PC-9 (cell line): Measurements from ENCODE around the gene UGT2B11. TPM values are rescaled to one million over a fixed set of nuclear protein-coding genes. Genes with fewer than 3 reads are reported as not detected.
"Not testable (repeated sequence)": the region's sequence is repeated elsewhere in the genome, so short reads cannot be mapped to it uniquely, and the experiment has no call there.

Experiments
- BruUV-seq: library from RNA; stranded (reverse); fragments of 400-500 nt; replicated peaks from 2 replicates; lab custom pipeline; 2021; lab: Mats Ljungman, UMichigan
- CTCF ChIA-PET: fragments of 300-600 bp; sonication (Branson Sonifier 250); formaldehyde crosslinking; loops from one replicate; lab custom pipeline; 2022; ENCODE audit warnings: antibody characterized with exemption; lab: Charles Lee
- POLR2A ChIA-PET: fragments of 300-600 bp; sonication (Branson Sonifier 250); formaldehyde crosslinking; loops from one replicate; lab custom pipeline; 2022; ENCODE audit warnings: antibody characterized with exemption; ENCODE audit not compliant: unreplicated experiment; lab: Charles Lee
- DNase-seq, 2 experiments: peaks; one replicate each; pipeline versions ENCODE4 v3.0.0 to v3.0.0-alpha.2; 2015 to 2022; ENCODE audit warnings: mixed read lengths in 1 of 2
- H2AFZ ChIP-seq: fragments of 200-600 bp; sonication (generic); 2 replicates; pipeline ENCODE4 v1.8.1; 2017; ENCODE audit warnings: antibody characterized with exemption
- H3F3A ChIP-seq: fragments of 200-600 bp; sonication (generic); 2 replicates; pipeline ENCODE4 v1.8.1; 2017; ENCODE audit warnings: antibody characterized with exemption, mild to moderate bottlenecking, low read depth; ENCODE audit not compliant: insufficient read depth
- H3K27ac ChIP-seq: fragments of 200-600 bp; sonication (generic); 2 replicates; pipeline ENCODE4 v1.6.1; 2016; ENCODE audit warnings: mixed run types
- H3K27me3 ChIP-seq: fragments of 200-600 bp; sonication (generic); 2 replicates; pipeline ENCODE4 v1.6.1; 2016; ENCODE audit warnings: low read depth, mixed run types; ENCODE audit not compliant: insufficient read depth
- H3K36me3 ChIP-seq: fragments of 200-600 bp; sonication (generic); 2 replicates; pipeline ENCODE4 v1.6.1; 2016; ENCODE audit warnings: low read depth, mixed run types
- H3K4me1 ChIP-seq: fragments of 200-600 bp; sonication (generic); replicated peaks from 2 replicates; pipeline ENCODE4 v1.6.1; 2016; ENCODE audit warnings: mixed run types; ENCODE audit not compliant: insufficient read depth
- H3K4me2 ChIP-seq: fragments of 200-600 bp; sonication (generic); 2 replicates; pipeline ENCODE4 v1.6.1; 2017; ENCODE audit warnings: mixed run types
- H3K4me3 ChIP-seq: fragments of 200-600 bp; sonication (generic); 2 replicates; pipeline ENCODE4 v1.6.1; 2016; ENCODE audit warnings: mixed run types
- H3K79me2 ChIP-seq: fragments of 200-600 bp; sonication (generic); 2 replicates; pipeline ENCODE4 v1.6.1; 2017; ENCODE audit warnings: low read depth, mixed run types
- H3K9me2 ChIP-seq: fragments of 200-600 bp; sonication (generic); 2 replicates; pipeline ENCODE4 v1.8.1; 2017; ENCODE audit warnings: mild to moderate bottlenecking; ENCODE audit not compliant: insufficient read depth
- H3K9me3 ChIP-seq: fragments of 200-600 bp; sonication (generic); 2 replicates; pipeline ENCODE4 v1.8.1; 2016; ENCODE audit warnings: low read depth; ENCODE audit not compliant: insufficient read depth
- H4K20me1 ChIP-seq: fragments of 200-600 bp; sonication (generic); 2 replicates; pipeline ENCODE4 v1.8.1; 2017; ENCODE audit not compliant: insufficient read depth
- EZH2 ChIP-seq: fragments of 200-600 bp; sonication (generic); IDR thresholded peaks from 2 replicates; pipeline ENCODE4 v1.8.0; 2017; ENCODE audit warnings: antibody characterized with exemption, low read depth
- intact Hi-C: fragments of 100-400 bp; cut with micrococcal nuclease; formaldehyde crosslinking; loops from one replicate; pipeline ENCODE4 v1.10.0; 2022; ENCODE audit not compliant: unreplicated experiment
- total RNA-seq: library from RNA; stranded (reverse); gene quantifications from 2 replicates; pipeline ENCODE4 v1.2.3, GENCODE V29; 2021
- TF ChIP-seq, protein P1 (sequence below): fragments of 200-600 bp; sonication (generic); conservative IDR thresholded peaks from 2 replicates; pipeline ENCODE4 v1.6.1; 2017; ENCODE audit warnings: mixed run types, antibody characterized with exemption, mild to moderate bottlenecking, moderate library complexity

The UGT2B11 gene
- total RNA-seq, 1 experiment from 2014 or later, result not detected

DNA sequence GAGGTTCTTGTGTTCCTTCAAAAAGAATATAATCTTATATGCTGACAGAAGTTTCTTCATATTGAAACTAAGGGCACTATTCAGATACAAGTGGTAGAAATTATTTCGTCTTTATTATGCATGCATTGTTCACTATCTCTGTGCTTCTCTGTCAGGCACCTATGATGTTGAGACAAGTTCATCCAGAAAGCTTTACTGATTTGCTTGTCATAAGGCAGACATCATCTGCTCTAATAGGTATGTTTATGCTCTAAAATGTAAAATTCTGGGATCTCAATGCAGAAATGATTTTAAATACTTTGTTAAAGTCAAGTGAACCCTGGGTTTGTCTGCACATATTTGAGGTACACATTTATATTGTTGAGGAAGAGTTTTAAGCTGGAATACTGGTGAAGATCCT is 3.6 kb downstream of the UGT2B11 start:
- no TSS peak for BruUV-seq
- Histone ChIP-seq H3K9me2 (no peaks in the 10 kb centered on the region), H3K27ac (no peak overlapping the region), H3K4me1 (no peaks in the 10 kb centered on the region), H2AFZ (no peak overlapping the region), H4K20me1 (no peaks in the 10 kb centered on the region), H3K9me3 (no peaks in the 10 kb centered on the region), H3K4me2 (no peak overlapping the region), H3K79me2 (no peaks in the 10 kb centered on the region), H3F3A (no peaks in the 10 kb centered on the region), H3K36me3 (no peaks in the 10 kb centered on the region), H3K4me3 (no peak overlapping the region), H3K27me3 (no peaks in the 10 kb centered on the region)
- ChIA-PET CTCF (no interaction called here), POLR2A (no interaction called here)
- TF ChIP-seq EZH2, result no peak
- TF ChIP-seq, protein P1, sequence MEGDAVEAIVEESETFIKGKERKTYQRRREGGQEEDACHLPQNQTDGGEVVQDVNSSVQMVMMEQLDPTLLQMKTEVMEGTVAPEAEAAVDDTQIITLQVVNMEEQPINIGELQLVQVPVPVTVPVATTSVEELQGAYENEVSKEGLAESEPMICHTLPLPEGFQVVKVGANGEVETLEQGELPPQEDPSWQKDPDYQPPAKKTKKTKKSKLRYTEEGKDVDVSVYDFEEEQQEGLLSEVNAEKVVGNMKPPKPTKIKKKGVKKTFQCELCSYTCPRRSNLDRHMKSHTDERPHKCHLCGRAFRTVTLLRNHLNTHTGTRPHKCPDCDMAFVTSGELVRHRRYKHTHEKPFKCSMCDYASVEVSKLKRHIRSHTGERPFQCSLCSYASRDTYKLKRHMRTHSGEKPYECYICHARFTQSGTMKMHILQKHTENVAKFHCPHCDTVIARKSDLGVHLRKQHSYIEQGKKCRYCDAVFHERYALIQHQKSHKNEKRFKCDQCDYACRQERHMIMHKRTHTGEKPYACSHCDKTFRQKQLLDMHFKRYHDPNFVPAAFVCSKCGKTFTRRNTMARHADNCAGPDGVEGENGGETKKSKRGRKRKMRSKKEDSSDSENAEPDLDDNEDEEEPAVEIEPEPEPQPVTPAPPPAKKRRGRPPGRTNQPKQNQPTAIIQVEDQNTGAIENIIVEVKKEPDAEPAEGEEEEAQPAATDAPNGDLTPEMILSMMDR, result no peak
- intact Hi-C loops, result no loop called here
- DNase-seq, result no peak

DNA sequence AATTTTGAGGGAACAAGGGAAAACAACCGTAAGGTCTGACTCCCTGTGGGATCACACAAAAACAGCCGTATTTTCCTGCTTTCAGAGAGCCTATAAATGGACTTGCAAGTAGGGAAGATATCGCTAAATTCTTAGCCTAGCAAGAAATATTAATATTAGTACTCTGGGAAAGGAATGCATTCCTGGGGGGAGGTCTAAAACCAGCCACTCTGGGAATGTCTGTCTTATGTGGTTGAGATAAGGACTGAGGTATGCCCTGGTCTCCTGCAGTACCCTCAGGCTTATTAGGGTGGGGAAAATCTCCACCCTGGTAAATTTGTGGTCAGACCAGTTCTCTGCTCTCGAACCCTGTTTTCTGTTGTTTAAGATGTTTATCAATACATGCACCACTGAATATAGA is 16.0 kb downstream of the UGT2B11 start:
- H3K27ac ChIP-seq, H2AFZ ChIP-seq, H3K4me3 ChIP-seq, POLR2A ChIA-PET, DNase-seq, CTCF ChIA-PET, H3F3A ChIP-seq, H3K4me1 ChIP-seq, H4K20me1 ChIP-seq, BruUV-seq, H3K9me2 ChIP-seq, H3K9me3 ChIP-seq, H3K4me2 ChIP-seq, H3K27me3 ChIP-seq, intact Hi-C loops, H3K36me3 ChIP-seq, H3K79me2 ChIP-seq: not testable (repeated sequence)

DNA sequence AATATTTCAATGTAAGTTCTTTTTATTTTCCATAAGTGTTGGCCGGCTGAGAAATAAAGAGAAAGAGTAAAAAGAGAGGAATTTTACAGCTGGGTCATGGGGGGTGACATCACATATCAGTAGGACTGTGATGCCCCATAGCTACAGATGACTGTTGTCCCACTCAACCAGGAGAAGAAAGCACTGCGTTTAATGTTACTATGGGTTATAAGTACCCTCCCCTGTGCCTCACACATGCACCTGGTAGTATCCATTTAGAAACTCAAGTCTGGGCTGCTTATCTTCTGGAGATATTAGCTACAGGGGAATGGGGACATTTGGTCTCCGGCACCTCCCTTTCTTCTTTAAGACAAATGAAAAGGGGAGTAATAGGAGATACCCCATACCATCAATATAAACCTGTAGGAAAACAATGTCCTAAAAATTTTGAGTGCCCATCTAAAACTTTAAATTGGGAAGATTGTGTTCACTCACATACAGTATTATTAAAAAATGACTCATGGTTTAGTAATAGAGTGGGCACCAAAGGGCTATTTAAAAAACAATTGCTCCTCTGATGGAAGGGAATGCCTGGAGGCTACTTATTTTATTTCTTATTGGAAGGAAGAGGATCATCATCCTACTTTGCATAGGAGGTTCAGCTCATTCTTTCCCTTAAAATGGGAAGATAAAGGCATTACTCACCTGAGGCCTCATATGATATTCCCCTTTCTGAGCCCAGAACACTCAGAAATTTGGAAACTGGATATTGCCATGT is 18.2 kb downstream of the UGT2B11 start:
- CTCF ChIA-PET, result no interaction called here
- Histone ChIP-seq H3K9me3 (no peaks in the 10 kb centered on the region), H3K36me3 (no peaks in the 10 kb centered on the region), H4K20me1 (no peaks in the 10 kb centered on the region), H3K27ac (no peak overlapping the region), H3K4me2 (no peak overlapping the region), H3K9me2 (no peaks in the 10 kb centered on the region), H3K27me3 (no peaks in the 10 kb centered on the region), H2AFZ (no peak overlapping the region), H3K4me1 (no peaks in the 10 kb centered on the region), H3F3A (no peaks in the 10 kb centered on the region), H3K4me3 (no peak overlapping the region), H3K79me2 (no peaks in the 10 kb centered on the region)
- no peak for DNase-seq
- TF ChIP-seq EZH2, result no peak
- TF ChIP-seq, protein P1, result no peak
- intact Hi-C loops, result no loop called here
- POLR2A ChIA-PET, result no interaction called here
- BruUV-seq, result no TSS peak

DNA sequence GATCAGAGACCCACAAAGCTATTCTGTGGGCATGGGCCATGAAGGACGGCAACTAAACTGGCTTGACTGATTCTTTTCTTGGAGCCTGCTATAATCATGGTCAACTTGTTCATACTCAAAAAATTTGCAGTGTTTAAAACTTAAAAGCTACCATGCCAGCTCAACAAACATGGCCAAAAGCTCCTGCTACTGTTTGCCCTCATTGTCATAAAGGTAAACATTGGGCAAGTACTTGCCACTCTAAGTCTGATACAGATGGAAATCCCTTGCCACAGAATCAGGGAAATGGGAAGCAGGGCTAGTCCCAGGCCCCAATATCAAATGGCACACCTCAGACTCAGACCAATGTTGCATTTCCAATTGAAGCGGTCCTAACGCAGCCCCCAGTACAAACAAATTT is 20.4 kb downstream of the UGT2B11 start:
- Histone ChIP-seq H3K4me2 (no peak overlapping the region), H4K20me1 (no peaks in the 10 kb centered on the region), H3K4me3 (no peak overlapping the region), H3K79me2 (no peaks in the 10 kb centered on the region), H3K9me3 (no peaks in the 10 kb centered on the region), H3K27me3 (no peaks in the 10 kb centered on the region), H3K36me3 (no peaks in the 10 kb centered on the region), H2AFZ (no peak overlapping the region), H3F3A (no peaks in the 10 kb centered on the region), H3K9me2 (no peaks in the 10 kb centered on the region), H3K27ac (no peak overlapping the region), H3K4me1 (no peaks in the 10 kb centered on the region)
- TF ChIP-seq EZH2, result no peak
- TF ChIP-seq, protein P1, result no peak
- ChIA-PET CTCF (no interaction called here), POLR2A (no interaction called here)
- no TSS peak for BruUV-seq
- intact Hi-C loops, result no loop called here
- no peak for DNase-seq

DNA sequence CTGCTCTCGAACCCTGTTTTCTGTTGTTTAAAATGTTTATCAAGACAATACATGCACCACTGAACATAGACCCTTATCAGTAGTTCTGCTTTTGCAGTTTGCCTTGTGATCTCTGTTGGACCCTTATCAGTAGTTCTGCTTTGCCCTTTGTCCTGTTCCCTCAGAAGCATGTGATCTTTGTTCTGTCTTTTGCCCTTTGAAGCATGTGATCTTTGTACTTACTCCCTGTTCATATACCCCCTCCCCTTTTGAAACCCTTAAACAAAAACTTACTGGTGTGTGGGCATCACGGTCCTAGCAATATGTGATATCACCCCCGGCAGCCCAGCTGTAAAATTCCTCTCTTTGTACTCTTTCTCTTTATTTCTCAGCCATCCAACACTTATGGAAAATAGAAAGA is 22.6 kb downstream of the UGT2B11 start:
- intact Hi-C loops, H3K9me2 ChIP-seq, H3K4me1 ChIP-seq: not testable (repeated sequence)

More for the DNA sequence above, 22.6 kb downstream of the UGT2B11 start:
- H4K20me1 ChIP-seq, H3K79me2 ChIP-seq, H3K4me2 ChIP-seq, BruUV-seq, H3K36me3 ChIP-seq, CTCF ChIA-PET, H2AFZ ChIP-seq, DNase-seq, H3F3A ChIP-seq, H3K27ac ChIP-seq, H3K27me3 ChIP-seq, POLR2A ChIA-PET, H3K4me3 ChIP-seq, H3K9me3 ChIP-seq: not testable (repeated sequence)
